ENCODE measurements around the gene TLE7. TPM values are rescaled to one million over a fixed set of nuclear protein-coding genes. Genes with fewer than 3 reads are reported as not detected.

Gene TLE7
- total RNA-seq, 1 experiment from 2014 or later: not detected

DNA sequence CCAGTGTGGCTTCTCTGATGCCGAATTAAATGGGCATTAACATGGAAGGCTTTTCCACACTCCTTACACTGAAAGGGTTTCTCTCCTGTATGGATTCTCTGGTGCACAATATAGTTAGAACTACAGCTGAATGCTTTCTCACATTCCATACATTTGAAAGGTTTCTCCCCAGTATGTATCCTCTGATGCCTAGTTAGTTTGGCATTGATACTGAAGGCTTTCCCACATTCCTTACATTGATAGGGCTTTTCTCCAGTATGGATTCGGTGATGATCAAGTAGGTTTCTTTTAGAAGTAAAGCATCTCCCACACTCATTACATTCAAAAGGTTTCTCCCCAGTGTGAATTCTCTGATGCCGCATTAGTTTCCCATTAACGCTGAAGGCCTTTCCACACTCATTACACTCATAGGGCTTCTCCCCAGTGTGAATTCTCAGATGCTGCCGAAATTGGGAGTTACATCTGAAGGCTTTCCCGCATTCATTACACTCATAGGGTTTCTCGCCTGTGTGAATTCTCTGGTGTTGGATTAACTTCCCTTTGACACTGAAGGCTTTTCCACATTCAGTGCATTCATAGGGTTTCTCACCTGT lies 6.5 kb upstream of the TLE7 start:
- no peak for DNase-seq (ENCODE audit: low read depth)

DNA sequence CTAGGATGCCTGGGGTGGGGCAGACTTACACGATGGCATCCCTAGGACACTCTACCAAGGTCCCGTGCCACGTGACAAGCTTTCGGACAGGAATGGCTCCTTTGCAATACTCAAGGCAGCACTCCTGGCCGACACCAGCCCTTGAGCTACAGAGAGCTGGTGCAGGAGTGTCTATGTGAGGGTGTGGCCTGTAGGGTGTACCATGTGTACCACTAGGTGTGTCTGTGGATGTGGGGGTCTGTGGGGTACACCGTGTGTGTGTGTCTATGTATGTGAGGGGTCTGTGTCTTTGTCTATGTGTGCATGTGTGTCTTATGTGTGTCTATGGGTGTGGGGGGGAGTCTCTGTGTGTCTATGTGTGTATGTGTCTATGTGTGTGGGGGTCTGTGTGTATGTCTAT lies 1.9 kb upstream of the TLE7 start:
- DNase-seq (ENCODE audit: low read depth): no peak

DNA sequence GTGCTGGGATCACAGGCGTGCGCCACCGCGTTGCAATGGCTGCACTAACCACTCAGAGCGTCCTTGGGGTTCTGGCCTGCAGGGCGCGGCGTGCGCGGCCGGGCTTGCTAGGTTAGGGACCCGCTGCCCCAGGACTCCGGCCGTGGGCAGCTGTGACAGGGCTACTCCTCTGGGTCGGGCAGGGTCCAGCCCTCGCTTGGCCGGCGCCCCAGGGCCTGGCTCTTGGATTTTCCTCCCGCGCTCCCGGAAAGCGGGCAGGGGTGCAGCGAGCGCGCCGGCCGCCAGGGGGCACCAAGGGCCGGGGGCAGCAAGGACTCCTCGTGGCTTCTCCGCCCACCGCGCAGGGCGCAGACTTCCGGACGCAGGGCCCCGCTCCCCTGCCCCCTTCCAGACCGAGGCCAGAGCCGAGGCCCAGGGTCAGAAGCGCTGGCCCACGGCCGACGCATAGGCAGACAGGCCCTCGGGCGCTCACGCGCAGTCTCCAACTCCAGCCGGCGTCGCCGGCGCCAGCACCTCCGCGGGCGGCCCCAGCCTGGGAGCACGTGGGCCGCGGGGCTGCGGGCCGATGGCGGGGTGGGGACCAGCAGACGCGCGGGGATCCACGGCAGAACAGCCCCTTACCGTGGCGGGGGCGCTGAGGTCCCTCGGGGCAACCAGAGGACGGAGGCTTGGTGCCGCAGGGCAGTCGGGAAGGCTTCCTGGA lies 355 bp downstream of the TLE7 start:
- no peak for DNase-seq (ENCODE audit: low read depth)

DNA sequence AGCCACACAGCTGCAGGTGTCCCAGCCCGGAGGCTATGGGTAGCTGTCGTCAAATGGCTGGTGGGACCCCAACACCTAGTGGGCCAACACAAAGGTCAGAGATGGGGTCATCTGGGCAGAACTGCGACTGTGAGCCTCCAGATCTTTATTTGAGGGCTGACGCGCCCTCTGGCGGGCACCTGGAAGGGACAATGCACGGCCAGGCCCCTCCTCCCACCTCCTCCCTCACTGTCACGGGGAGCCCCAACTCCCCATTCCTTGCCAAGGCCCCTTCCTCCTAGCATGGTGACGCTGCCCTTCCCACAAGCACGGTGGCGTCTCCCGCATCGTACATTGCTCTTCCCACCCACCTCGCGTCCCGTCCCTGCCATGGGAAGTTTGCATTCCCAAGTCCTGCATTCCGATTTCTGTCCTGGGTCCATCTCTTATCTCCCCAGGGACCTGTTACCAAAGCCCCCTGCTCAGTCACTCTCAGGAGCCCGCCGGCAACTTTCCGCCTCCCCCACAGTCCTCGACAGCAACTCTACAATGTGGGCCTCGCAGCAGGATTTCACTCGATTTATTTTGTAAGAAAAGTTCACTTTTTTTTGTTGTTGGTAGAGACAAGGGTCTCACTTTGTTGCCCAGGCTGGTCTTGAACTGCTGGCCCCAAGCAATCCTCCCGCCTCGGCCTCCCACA lies 1.0 kb downstream of the TLE7 start:
- DNase-seq (ENCODE audit: low read depth): no peak

DNA sequence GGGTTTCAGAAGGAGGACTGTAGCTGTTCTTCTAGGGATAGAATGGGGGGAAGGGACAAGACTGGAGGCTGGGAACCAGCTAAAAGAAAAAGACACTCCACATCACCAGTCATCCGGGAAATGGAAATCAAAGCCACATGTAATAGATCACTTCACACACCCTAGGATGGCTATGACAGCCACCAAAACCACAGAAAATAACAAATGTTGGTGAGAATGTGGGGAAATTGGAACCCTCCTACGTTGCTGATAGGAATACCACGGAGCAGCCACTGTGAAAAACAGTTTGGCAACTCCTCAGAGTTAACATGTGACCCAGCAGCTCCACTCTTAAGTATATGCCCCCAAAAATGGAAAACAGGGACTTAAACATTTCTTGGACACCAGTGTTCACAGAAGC lies 2.3 kb downstream of the TLE7 start:
- DNase-seq (ENCODE audit: low read depth): peak; percentile 27

DNA sequence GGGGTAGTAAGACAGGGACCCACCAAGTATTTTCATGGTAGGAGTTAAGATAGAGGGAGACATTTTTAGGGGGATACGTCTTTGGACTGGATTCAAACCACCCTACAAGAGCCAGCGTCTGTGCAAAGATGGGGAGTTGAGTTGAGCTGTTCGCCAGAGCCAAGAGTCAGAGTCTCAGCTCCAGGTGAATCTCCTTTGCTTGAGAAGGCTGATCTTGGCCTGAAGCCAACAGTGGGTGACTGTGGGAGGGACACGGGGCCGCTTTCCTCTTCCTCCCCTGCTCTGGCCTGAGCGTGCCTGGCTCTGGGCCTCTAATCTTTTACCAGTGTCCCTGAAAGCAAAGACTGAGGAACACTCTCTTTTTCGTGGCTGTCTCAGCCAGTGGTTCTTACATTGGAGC lies 5.4 kb downstream of the TLE7 start:
- DNase-seq (ENCODE audit: low read depth): no peak

DNA sequence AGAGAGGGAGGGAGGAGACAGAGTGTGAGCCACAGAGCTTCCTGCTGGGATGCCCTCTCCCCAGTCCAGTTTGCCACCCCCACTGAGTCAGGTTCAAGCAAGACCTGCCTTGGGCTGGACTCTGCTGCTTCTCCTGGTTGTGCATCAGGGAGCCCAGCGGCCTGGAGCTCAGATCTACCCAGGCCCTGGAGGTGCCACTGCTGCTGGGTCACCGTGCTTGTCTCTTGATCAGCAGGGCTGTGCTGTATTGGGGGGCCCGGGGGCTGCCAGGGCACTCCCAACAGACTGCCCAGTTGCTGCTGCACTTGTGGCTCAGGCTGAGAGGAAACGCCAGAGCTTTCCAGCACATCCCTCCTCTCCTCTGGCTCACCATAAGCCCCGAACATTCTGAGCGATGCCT lies 8.9 kb downstream of the TLE7 start:
- DNase-seq (ENCODE audit: low read depth): no peak

DNA sequence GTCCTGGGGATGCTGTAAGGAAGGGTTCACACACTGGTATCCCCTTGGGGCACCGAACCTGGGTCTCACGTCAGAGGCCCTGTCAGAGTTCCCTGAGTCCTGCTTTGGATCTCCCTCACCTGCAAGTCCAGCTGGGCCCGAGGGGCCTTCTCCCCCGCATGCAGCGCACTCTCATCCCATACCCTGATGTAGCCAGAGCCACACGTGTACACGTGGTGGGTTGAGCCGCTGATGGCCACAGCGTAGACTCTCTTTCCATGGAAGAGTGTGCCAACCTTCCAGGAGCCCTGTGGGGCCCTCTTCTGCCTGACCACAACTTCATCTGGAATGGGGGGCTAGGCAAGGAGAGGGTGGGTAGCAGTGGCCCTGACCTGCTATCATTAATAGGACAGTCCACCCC lies 9.9 kb downstream of the TLE7 start:
- DNase-seq (ENCODE audit: low read depth): no peak

DNA sequence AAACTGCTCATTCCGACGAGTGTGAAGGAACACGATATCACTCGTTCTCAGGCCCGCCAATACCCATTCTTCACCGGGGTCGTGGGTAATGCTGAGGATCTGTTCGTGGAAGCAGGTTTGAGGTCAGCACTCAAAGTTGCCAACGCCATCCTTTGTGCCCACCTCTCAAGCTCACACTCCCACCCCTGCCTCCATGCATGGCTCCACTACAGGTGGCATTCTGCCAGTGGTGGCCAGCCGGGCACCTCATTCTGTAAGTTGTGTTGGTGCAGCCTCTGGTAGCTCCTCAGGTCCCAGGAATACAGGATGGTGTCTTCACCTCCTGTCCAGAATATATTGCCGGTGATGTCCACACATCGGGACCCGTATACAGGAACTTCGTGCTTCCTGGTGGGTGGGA lies 10.7 kb downstream of the TLE7 start:
- DNase-seq (ENCODE audit: low read depth): no peak

DNA sequence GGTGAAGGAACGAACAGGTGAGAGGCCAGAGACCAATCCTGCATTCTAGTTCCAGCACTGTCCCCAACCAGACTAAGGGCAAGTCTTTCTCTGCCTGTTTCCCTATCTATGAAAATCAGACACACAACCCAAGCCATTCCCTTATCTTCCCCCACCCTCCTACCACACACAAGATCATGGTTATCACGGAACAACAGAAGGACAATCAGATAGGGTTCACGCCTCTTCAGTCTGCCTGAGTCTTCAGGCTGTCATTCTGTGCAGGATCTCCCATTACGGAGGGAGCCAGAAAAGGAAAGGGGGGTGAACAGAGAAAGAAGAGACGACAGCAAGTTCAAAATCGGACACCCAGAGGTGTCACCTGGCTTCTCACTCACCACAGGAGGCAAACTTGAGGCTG lies 11.1 kb downstream of the TLE7 start:
- no peak for DNase-seq (ENCODE audit: low read depth)

DNA sequence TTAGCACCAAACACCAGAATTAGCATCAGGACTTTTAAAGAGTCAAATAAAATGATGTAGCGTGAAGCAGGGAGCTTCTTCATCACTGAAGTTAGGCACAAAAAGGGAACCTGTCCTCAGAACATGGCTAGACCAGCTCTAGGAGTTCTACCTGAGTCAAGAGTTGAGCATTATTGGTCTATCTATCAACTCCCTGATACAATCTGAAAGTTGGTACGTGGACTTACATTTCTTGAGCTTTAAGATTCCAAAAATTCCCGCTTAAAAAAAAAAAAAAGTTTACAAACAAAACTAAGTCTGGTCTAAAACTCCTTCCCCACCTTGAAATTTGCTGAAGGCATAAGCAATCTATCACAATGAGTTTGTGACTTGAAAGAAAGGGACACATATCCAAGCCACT lies 12.3 kb downstream of the TLE7 start:
- DNase-seq (ENCODE audit: low read depth): no peak

DNA sequence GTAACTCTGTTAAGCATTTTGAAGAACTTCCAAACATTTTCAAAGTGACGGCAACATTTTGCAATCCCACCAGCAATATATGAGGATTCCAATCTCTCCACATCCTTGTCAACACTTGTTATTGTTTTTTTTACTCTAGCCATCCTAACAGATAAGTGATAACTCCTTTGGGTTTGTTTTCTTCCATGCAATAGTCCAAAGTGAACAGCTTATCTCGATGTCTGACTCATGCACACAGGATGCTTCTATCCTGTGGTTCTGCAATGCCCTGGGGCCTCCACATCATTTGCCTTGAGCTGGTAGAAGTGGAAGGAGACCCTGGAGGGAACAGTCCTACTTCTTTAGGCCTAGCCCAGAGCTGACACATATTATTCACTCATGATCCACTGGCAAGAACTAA lies 13.0 kb downstream of the TLE7 start:
- DNase-seq (ENCODE audit: low read depth): peak; percentile 62

DNA sequence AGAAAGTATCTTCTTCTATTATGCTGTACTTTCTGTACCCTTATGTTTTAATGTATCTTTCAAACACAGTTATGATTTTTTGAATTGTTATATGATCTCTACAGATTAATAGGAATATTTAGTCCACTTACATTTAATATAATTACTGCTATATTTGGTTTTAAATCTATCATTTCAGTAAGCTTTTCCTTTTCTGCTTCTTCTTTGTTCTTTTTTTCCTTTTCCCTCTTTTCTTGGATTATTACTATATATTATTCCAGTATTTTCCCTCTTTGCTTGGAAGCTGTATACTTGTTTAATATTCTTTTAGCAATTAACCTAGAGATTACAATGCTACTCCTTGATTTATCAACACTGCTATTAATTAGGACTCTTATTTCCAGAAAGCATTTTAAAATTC lies 13.5 kb downstream of the TLE7 start:
- no peak for DNase-seq (ENCODE audit: low read depth)

DNA sequence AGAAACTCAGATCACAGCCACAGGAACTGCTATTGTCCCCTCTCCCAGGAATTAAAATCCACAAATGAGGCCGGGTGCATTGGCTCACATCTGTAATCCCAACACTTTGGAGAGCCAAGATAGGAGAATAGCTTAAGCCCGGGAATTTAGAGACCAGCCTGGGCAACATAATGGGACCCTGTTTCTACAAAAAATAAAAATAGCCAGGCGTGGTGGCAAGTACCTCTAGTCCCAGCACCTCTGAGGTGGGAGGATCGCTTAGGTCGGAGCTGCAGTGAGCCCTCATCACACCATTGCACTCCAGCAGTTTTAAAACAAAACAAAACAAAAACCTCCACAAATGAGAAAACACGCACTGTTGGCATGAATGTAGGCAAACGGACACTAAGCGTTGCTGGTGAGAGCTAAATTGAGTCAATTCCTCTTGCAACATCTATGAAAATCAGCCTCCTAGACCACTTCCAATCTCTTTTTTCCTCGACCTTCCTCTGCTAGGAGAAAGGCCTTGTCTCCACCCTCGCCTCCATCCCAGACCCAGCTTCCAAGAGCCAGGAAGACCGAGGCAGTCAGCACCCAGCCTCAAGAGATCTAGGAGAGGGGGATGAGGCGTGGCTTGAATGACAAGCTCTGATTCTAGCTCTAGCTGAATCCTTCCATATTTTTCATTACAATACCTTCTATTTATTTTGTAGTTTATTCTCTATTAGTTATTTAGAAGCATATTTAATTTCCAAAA lies 14.8 kb downstream of the TLE7 start:
- DNase-seq (ENCODE audit: low read depth): no peak

DNA sequence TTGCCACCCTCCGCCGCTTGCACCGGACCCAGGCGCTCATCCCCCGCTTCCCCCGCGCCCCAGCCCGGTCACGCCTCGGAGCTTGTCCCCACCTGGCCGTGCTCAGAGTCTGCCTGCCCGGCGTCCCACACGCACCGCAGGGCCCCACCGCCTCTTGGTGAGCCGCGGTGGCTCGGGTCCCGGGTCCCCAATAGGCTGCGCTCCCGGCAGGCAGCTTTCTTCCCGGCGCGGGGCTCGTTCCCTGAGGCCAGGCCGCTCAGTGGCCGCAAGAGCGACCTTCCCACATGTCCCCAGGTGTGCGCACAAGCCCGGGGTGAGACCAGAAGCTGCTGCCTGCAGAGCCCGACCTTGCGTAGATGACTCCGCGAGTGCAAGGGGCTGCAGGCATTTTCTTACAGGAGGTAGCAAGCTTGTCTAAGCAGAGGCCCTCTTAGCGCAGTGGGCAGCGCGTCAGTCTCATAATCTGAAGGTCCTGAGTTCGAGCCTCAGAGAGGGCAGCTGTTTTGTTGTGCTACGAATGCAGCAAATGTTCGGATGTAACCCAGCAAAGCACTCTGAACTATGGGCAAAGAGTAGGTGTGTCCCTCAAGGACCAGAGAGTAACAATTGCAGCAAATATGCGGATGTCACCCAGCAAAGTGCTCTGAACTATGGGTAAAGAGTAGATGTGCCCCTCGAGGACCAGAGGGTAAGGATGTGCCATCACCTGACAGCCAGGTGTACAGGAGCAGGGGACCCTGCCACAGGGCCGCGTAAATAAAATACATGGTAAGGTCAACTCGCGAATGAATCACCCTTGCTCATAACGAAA lies 15.6 kb downstream of the TLE7 start:
- peak; percentile 58 for DNase-seq (ENCODE audit: low read depth)

DNA sequence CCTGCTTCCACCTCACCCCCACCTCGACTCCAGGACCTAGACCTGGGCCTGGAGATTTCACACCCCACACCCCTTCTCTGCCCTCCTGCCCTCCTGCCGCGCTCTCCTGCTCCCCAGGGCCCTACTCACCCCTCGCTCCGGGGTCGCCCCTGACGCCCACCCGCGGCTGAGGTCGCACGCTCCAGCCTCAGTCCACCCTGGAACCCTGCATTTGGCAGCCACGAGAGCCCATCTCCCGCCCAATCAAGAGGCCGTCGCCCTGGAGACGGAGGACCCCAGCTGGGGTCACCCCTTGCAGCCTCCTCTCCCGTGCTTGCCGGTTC lies 16.1 kb downstream of the TLE7 start:
- no peak for DNase-seq (ENCODE audit: low read depth)

DNA sequence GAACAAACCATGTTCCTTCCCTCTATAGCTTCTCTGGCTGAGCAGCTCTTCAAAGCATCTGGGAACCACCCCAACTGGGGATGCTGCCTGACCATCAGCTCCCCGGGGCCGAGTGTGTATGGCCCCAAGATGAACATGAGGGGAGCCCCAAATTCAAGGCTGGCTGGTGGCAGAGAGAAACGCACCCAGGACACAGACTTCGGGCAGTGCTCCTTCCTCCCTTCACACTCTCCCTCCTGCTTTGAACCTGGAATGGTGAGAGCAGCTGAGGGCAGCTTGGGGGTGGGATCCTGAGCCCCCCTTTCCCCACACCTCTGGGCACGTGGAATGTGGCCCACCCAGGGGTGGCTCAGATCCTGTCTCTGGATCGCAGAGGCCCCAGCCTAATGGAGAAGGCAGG lies 17.2 kb downstream of the TLE7 start:
- no peak for DNase-seq (ENCODE audit: low read depth)

DNA sequence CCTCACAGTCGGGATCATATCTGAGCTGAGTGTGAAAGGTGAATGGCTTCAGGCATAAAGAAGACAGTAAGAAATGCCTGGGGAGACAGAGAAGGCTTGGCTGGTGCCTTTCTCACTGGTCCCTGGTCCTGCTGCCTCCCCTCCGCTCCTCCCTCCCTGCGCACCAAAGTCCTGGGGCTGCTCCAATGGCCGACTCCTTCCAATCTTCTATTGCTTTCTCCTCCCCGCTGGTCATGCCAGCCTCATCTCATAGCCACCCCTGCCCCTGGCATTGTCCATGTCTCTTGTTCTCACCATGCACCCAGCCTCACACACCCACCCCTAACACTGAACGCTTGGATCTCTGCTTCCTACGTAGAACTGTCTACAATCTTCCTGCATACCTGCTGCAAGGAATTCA lies 18.0 kb downstream of the TLE7 start:
- no peak for DNase-seq (ENCODE audit: low read depth)

DNA sequence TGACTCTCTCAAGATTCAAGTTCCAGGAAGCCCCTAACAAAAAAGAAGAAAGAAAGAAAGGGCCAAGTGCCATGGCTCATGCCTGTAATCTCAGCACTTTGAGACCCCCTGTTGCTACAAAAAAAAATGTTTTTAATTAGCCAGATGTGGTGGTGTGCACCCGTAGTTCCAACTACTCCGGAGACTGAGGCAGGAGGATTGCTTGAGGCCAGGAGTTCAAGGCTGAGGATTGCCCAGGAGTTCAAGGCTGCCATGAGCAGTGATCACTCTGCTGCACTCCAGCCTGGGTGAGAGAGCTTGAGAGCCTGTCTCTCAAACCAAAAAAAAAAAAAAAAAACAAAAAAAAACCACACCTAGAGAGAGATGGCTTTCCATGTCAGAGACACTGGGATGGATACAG lies 18.8 kb downstream of the TLE7 start:
- no peak for DNase-seq (ENCODE audit: low read depth)

DNA sequence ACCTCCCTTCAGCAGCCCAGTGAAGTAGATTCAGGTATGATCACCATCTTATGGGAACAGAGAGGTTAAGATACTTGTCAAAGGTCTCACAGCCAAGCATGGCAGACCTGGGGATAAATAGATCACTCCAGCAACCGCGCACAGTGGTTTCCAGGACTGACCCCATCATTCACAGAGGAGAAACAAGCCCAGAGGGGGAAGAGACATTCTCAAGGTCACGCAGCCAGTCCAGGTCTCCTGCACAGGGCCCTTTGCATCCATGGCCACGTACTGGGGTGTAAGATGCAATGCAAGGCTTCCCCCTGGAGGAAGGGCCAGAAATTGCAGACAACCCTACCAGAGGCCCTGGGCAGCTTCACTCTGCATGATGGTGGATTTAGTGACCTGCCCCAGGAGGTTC lies 19.9 kb downstream of the TLE7 start:
- no peak for DNase-seq (ENCODE audit: low read depth)

DNA sequence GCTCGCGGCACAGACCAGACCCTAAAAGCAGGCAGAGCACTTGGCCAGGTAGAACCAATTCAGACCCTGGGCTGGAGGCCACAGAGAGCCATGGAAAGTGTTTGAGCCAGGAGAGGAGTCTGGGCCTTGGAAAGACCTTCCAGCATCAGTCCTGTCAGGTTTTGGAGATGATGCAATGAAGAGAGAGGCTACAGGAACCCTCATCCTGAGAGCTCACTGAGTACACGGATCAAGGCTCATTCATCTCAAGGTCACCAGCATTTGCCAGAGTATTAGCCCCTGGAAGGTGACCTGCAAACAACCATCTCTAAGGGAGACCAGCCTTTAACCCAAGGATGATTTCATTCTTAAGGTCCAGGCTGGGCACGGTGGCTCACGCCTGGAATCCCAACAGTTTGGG lies 27.8 kb downstream of the TLE7 start:
- no peak for DNase-seq (ENCODE audit: low read depth)

DNA sequence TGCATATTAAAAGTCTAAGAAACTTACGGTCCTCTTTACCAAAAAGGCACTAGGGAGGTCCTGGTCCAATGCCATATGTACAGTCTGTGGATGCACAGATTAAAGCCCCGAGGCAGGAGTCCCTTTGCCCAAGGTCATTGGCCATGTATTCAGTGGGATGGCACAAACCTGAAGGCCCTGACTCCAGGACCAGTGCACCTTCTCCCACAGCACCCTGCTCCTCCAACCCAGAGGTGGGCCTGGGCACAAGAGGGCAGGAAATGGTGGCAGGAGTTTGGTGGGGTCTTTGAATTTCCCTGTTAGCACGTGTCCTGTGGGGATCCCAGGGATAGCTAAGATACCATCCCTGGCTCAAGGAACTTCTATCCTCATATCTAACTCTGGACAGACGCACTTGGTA lies 28.5 kb downstream of the TLE7 start:
- DNase-seq (ENCODE audit: low read depth): no peak
